ENCODE measurements around the gene TMEM132D. TPM values are rescaled to one million over a fixed set of nuclear protein-coding genes. Genes with fewer than 3 reads are reported as not detected.

The TMEM132D gene
- total RNA-seq, 4 donors from 2014 or later = 0.35 TPM; not detected in 3

- DNase-seq = no peak
- intact Hi-C loops (cut with DNase I; ENCODE audit: low total_unique reads) = no loop called here
- Histone ChIP-seq H3K36me3 (no peaks in the 10 kb centered on the region), H3K4me1 (no peaks in the 10 kb centered on the region), H3K9me3 (no peaks in the 10 kb centered on the region), H3K4me3 (no peak overlapping the region), H3K27ac (no peak overlapping the region), H3K27me3 (no peaks in the 10 kb centered on the region)
- TF ChIP-seq POLR2A (IDR thresholded peaks at IDR 0.05) (no peak), CTCF (IDR thresholded peaks at IDR 0.05) (no peak)
Measured at GRCh38 chr12:129622566-129622965, 281.3 kb downstream of the TMEM132D start.

GRCh38 chr12:129619271-129619670 lies 284.6 kb downstream of the TMEM132D start:
- no peak for TF ChIP-seq CTCF (IDR thresholded peaks at IDR 0.05)
- TF ChIP-seq POLR2A (IDR thresholded peaks at IDR 0.05) = no peak
- H3K9me3 ChIP-seq = no peaks in the 10 kb centered on the region
- intact Hi-C loops (cut with DNase I; ENCODE audit: low total_unique reads) = no loop called here
- H3K4me1 ChIP-seq = no peaks in the 10 kb centered on the region
- H3K27ac ChIP-seq = no peak overlapping the region
- no peaks in the 10 kb centered on the region for H3K36me3 ChIP-seq
- H3K4me3 ChIP-seq = no peak overlapping the region
- H3K27me3 ChIP-seq = no peaks in the 10 kb centered on the region
- DNase-seq = no peak

- no peaks in the 10 kb centered on the region for H3K9me3 ChIP-seq
- TF ChIP-seq CTCF (IDR thresholded peaks at IDR 0.05) = no peak
- TF ChIP-seq POLR2A (IDR thresholded peaks at IDR 0.05) = no peak
- no peaks in the 10 kb centered on the region for H3K27me3 ChIP-seq
- intact Hi-C loops (cut with DNase I; ENCODE audit: low total_unique reads) = no loop called here
- no peaks in the 10 kb centered on the region for H3K36me3 ChIP-seq
- no peak for DNase-seq
- H3K27ac ChIP-seq = no peak overlapping the region
- no peaks in the 10 kb centered on the region for H3K4me1 ChIP-seq
- no peak overlapping the region for H3K4me3 ChIP-seq
Measured at GRCh38 chr12:129617849-129618248, 286.0 kb downstream of the TMEM132D start.

- H3K27ac ChIP-seq = no peak overlapping the region
- no peak for TF ChIP-seq CTCF (IDR thresholded peaks at IDR 0.05)
- TF ChIP-seq POLR2A (IDR thresholded peaks at IDR 0.05) = no peak
- H3K27me3 ChIP-seq = no peaks in the 10 kb centered on the region
- no peak for DNase-seq
- no peak overlapping the region for H3K4me3 ChIP-seq
- no peaks in the 10 kb centered on the region for H3K36me3 ChIP-seq
- no peaks in the 10 kb centered on the region for H3K4me1 ChIP-seq
- H3K9me3 ChIP-seq = no peaks in the 10 kb centered on the region
- intact Hi-C loops (cut with DNase I; ENCODE audit: low total_unique reads) = no loop called here
Measured at GRCh38 chr12:129615001-129615400, 288.8 kb downstream of the TMEM132D start.

- H3K27me3 ChIP-seq = no peaks in the 10 kb centered on the region
- no peaks in the 10 kb centered on the region for H3K36me3 ChIP-seq
- intact Hi-C loops (cut with DNase I; ENCODE audit: low total_unique reads) = no loop called here
- H3K4me1 ChIP-seq = no peaks in the 10 kb centered on the region
- TF ChIP-seq POLR2A (IDR thresholded peaks at IDR 0.05) = no peak
- no peak for TF ChIP-seq CTCF (IDR thresholded peaks at IDR 0.05)
- DNase-seq = no peak
- no peak overlapping the region for H3K4me3 ChIP-seq
- no peak overlapping the region for H3K27ac ChIP-seq
- no peaks in the 10 kb centered on the region for H3K9me3 ChIP-seq
Measured at GRCh38 chr12:129614221-129614885, 289.5 kb downstream of the TMEM132D start.
